KMS-11 (cell line): ENCODE measurements around the gene NMRK1.
A peak's percentile ranks its signal among the peaks of the same experiment; 100 is the strongest.

Experiments used
- H2AFZ ChIP-seq: fragments of 200-600 bp; sonication (generic); 2 replicates; pipeline ENCODE4 v1.6.1; 2016; ENCODE audit warnings: antibody characterized with exemption, mixed run types, low read depth
- H3K27ac ChIP-seq: fragments of 200-600 bp; sonication (generic); 2 replicates; pipeline ENCODE4 v1.6.1; 2016; ENCODE audit warnings: mild to moderate bottlenecking, mixed run types
- H3K27me3 ChIP-seq: fragments of 200-600 bp; sonication (generic); 2 replicates; pipeline ENCODE4 v1.6.1; 2017; ENCODE audit warnings: mild to moderate bottlenecking, low read depth, mixed run types, moderate library complexity; ENCODE audit not compliant: insufficient read depth
- H3K36me3 ChIP-seq: fragments of 200-600 bp; sonication (generic); 2 replicates; pipeline ENCODE4 v1.6.1; 2017; ENCODE audit warnings: mild to moderate bottlenecking, mixed run types; ENCODE audit not compliant: insufficient read depth
- H3K4me1 ChIP-seq: fragments of 200-600 bp; sonication (generic); 2 replicates; pipeline ENCODE4 v1.6.1; 2016; ENCODE audit warnings: mild to moderate bottlenecking, low read depth, mixed run types; ENCODE audit not compliant: poor library complexity, severe bottlenecking
- H3K4me2 ChIP-seq: fragments of 200-600 bp; sonication (generic); 2 replicates; pipeline ENCODE4 v1.7.0; 2016; ENCODE audit warnings: mild to moderate bottlenecking, mixed run types
- H3K4me3 ChIP-seq: fragments of 200-600 bp; sonication (generic); IDR thresholded peaks from 2 replicates; pipeline ENCODE4 v1.6.1; 2017; ENCODE audit warnings: low read depth, low read length, mixed read lengths; ENCODE audit not compliant: insufficient read depth
- H3K79me2 ChIP-seq: fragments of 200-600 bp; sonication (generic); 2 replicates; pipeline ENCODE4 v1.6.1; 2016; ENCODE audit warnings: low read depth, mixed run types; ENCODE audit not compliant: insufficient read depth
- H3K9ac ChIP-seq: fragments of 200-600 bp; sonication (generic); 2 replicates; pipeline ENCODE4 v1.6.1; 2016; ENCODE audit warnings: mild to moderate bottlenecking, mixed run types
- H4K20me1 ChIP-seq: fragments of 200-600 bp; sonication (generic); 2 replicates; pipeline ENCODE4 v1.6.1; 2016; ENCODE audit warnings: mild to moderate bottlenecking, mixed run types; ENCODE audit not compliant: insufficient read depth
- TF ChIP-seq, protein P1 (sequence below): fragments of 200-600 bp; sonication (generic); conservative IDR thresholded peaks from 2 replicates; pipeline ENCODE4 v1.6.1; 2017; ENCODE audit warnings: low read depth, mild to moderate bottlenecking, antibody characterized with exemption, low read length, moderate library complexity, mixed read lengths

NMRK1 gene

DNA sequence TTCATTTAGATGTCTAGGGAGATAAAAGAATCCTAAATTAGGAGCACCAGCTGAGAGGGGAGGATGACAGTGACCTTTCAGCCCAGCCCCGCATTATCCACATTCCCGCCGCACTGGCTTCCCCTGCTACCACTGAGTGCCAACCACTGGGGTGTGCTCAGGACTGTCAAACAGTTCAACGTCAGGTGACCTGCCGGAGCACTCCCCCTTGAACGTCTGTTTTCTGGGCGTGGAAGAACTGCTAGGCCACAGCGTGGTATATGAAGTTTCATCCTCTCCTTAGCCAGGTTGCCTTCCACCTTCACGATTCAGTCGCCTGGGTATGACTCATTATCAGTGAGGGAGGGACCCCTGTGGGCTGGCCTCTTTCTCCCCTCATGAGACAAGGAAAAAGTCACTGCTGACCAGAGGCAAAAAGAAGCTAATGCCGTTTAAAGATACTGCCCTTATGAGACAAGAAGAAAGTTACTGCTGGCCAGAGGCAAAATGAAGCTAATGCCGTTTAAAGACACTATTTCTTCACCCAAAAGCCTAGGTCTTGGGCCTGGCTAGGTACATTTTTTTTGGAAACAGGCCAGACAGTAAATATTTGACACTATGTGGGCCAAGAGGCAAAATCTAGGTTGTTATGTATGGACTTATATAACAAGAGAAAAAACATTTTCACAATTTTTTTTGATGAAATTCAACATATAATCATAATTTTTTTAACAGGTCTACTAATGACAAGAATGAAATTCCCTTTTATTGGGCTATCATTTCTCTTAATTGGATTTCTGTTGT, 4.6 kb downstream of the NMRK1 start:
- H3K27ac ChIP-seq: peak overlapping the region; percentile 30; the same call in 1 of the 2 replicates
- TF ChIP-seq, protein P1, sequence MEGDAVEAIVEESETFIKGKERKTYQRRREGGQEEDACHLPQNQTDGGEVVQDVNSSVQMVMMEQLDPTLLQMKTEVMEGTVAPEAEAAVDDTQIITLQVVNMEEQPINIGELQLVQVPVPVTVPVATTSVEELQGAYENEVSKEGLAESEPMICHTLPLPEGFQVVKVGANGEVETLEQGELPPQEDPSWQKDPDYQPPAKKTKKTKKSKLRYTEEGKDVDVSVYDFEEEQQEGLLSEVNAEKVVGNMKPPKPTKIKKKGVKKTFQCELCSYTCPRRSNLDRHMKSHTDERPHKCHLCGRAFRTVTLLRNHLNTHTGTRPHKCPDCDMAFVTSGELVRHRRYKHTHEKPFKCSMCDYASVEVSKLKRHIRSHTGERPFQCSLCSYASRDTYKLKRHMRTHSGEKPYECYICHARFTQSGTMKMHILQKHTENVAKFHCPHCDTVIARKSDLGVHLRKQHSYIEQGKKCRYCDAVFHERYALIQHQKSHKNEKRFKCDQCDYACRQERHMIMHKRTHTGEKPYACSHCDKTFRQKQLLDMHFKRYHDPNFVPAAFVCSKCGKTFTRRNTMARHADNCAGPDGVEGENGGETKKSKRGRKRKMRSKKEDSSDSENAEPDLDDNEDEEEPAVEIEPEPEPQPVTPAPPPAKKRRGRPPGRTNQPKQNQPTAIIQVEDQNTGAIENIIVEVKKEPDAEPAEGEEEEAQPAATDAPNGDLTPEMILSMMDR: no peak
- H3K79me2 ChIP-seq: peaks cover 32% of the 10 kb centered on the region
- H3K9ac ChIP-seq: no peak overlapping the region
- peak overlapping the region; percentile 85 for H3K4me2 ChIP-seq
- H3K4me1 ChIP-seq: peaks cover 34% of the 10 kb centered on the region
- no peaks in the 10 kb centered on the region for H3K36me3 ChIP-seq
- H3K4me3 ChIP-seq: no peak overlapping the region
- H2AFZ ChIP-seq: no peak overlapping the region
- H4K20me1 ChIP-seq: no peaks in the 10 kb centered on the region
- H3K27me3 ChIP-seq: no peaks in the 10 kb centered on the region

DNA sequence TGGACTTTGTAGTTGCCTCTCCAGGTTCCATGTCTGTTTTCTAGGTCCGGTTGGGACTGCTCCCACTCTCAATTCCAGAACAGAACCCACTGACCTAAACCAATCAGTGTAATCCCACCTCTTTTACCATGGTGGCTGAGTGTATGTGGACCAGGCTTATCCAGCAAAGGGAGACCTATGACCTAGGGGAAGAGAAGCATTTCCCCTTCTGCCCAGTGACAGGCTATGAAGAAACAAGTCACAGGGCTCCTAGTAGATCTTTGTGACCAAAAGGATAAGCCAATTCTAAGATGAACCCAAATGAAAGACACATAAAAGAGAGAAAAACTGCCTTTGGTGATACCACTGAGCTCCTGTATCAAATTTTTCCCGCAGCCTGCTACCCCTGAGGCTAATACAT, 6.3 kb downstream of the NMRK1 start:
- TF ChIP-seq, protein P1: no peak
- H3K36me3 ChIP-seq: no peaks in the 10 kb centered on the region
- H3K9ac ChIP-seq: no peak overlapping the region
- no peak overlapping the region for H3K4me3 ChIP-seq
- no peak overlapping the region for H3K27ac ChIP-seq
- no peaks in the 10 kb centered on the region for H3K27me3 ChIP-seq
- H4K20me1 ChIP-seq: no peaks in the 10 kb centered on the region
- H3K4me2 ChIP-seq: no peak overlapping the region
- peaks cover 51% of the 10 kb centered on the region for H3K4me1 ChIP-seq
- H3K79me2 ChIP-seq: peaks cover 32% of the 10 kb centered on the region
- no peak overlapping the region for H2AFZ ChIP-seq

DNA sequence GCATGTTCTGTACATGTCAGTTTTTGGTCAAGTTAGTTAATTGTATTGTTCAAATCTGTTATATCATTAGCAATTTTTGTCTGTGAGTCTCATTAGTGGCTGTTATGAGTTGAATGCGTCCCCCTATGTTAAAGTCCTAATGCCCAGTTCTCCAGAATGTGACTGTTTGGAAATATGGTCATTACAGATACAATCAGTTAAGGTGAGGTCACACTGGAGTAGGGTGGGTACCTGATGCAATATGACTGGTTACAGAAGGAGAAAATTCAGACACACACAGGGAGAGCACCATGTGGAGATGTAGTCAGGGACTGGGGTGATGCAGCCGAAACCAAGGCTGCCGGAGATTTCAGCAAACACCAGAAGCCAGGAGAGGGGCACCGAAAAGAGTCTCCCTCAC, 15.1 kb downstream of the NMRK1 start:
- H3K4me1 ChIP-seq: peaks cover 15% of the 10 kb centered on the region
- H3K36me3 ChIP-seq: no peaks in the 10 kb centered on the region
- H3K79me2 ChIP-seq: no peaks in the 10 kb centered on the region
- H3K9ac ChIP-seq: no peak overlapping the region
- TF ChIP-seq, protein P1: no peak
- no peak overlapping the region for H3K4me3 ChIP-seq
- no peak overlapping the region for H3K4me2 ChIP-seq
- no peaks in the 10 kb centered on the region for H3K27me3 ChIP-seq
- no peak overlapping the region for H3K27ac ChIP-seq
- no peak overlapping the region for H2AFZ ChIP-seq
- no peaks in the 10 kb centered on the region for H4K20me1 ChIP-seq

DNA sequence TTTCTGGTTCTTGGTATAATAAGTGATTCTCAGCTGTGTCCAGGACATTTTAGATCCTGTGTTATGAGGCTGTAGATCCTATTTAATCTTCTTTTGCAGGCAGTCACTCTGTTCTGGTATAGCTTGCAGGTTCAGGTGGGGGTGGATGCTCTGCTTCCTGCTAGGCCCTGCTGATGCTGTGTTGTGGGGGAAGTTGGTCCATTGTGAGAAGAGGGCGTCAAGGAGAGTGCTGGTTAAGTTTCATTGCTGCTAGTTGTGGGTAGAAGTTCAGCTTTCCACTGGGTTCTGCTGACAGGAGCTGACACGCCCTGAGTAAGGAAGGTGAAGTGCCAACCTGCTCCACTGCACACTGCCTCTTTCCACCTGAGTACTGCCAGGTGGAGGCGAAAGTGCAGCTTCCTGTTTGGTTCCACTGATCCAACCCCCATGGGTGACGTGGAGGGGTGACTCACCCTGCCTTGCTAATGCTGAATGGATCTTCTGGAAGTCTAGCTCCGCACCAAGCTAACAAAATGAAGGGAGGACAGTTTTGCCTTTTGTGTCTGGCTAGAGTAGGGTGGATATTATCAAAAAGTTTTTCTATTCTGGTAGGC, 16.3 kb downstream of the NMRK1 start:
- no peaks in the 10 kb centered on the region for H3K36me3 ChIP-seq
- no peak overlapping the region for H3K4me3 ChIP-seq
- H3K4me1 ChIP-seq: peaks cover 3% of the 10 kb centered on the region
- H4K20me1 ChIP-seq: no peaks in the 10 kb centered on the region
- no peak overlapping the region for H3K4me2 ChIP-seq
- TF ChIP-seq, protein P1: no peak
- no peak overlapping the region for H3K27ac ChIP-seq
- no peak overlapping the region for H2AFZ ChIP-seq
- H3K79me2 ChIP-seq: no peaks in the 10 kb centered on the region
- no peaks in the 10 kb centered on the region for H3K27me3 ChIP-seq
- no peak overlapping the region for H3K9ac ChIP-seq
